ENCODE data around the gene ENPEP. TPM values are rescaled to one million over a fixed set of nuclear protein-coding genes. Genes with fewer than 3 reads are reported as not detected.
"Not testable (repeated sequence)": the region's sequence is repeated elsewhere in the genome, so short reads cannot be mapped to it uniquely, and the experiment has no call there.

The ENPEP gene
- total RNA-seq, 1 donor from 2014 or later, result 1.7 TPM

GRCh38 chr4:110467400-110467799, 8.6 kb upstream of the ENPEP start:
- intact Hi-C loops (cut with DNase I), result no loop called here
- Histone ChIP-seq H3K9me3 (no peaks in the 10 kb centered on the region), H3K27ac (no peak overlapping the region), H3K4me1 (no peaks in the 10 kb centered on the region), H3K27me3 (no peaks in the 10 kb centered on the region), H3K4me3 (no peak overlapping the region), H3K36me3 (no peaks in the 10 kb centered on the region)
- no peak for DNase-seq (ENCODE audit: low spot score in 2 of 2)
- TF ChIP-seq, protein P1, sequence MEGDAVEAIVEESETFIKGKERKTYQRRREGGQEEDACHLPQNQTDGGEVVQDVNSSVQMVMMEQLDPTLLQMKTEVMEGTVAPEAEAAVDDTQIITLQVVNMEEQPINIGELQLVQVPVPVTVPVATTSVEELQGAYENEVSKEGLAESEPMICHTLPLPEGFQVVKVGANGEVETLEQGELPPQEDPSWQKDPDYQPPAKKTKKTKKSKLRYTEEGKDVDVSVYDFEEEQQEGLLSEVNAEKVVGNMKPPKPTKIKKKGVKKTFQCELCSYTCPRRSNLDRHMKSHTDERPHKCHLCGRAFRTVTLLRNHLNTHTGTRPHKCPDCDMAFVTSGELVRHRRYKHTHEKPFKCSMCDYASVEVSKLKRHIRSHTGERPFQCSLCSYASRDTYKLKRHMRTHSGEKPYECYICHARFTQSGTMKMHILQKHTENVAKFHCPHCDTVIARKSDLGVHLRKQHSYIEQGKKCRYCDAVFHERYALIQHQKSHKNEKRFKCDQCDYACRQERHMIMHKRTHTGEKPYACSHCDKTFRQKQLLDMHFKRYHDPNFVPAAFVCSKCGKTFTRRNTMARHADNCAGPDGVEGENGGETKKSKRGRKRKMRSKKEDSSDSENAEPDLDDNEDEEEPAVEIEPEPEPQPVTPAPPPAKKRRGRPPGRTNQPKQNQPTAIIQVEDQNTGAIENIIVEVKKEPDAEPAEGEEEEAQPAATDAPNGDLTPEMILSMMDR (IDR thresholded peaks at IDR 0.05), result no peak

- TF ChIP-seq, protein P1 (IDR thresholded peaks at IDR 0.05), result no peak
- no peaks in the 10 kb centered on the region for H3K4me1 ChIP-seq
- intact Hi-C loops (cut with DNase I), result no loop called here
These were observed 3.2 kb upstream of the ENPEP start for GRCh38 chr4:110472583-110473329.

GRCh38 chr4:110474481-110474880, 1.5 kb upstream of the ENPEP start:
- TF ChIP-seq, protein P1 (IDR thresholded peaks at IDR 0.05), result no peak
- no peaks in the 10 kb centered on the region for H3K9me3 ChIP-seq
- no peak for DNase-seq (ENCODE audit: low spot score in 2 of 2)
- no peaks in the 10 kb centered on the region for H3K27me3 ChIP-seq
- no peaks in the 10 kb centered on the region for H3K4me1 ChIP-seq
- no peak overlapping the region for H3K4me3 ChIP-seq
- H3K36me3 ChIP-seq, result no peaks in the 10 kb centered on the region
- H3K27ac ChIP-seq, result no peak overlapping the region
- intact Hi-C loops (cut with DNase I), result no loop called here

More at GRCh38 chr4:110472583-110473329, 3.2 kb upstream of the ENPEP start:
- Histone ChIP-seq H3K36me3 (no peaks in the 10 kb centered on the region), H3K27me3 (no peaks in the 10 kb centered on the region), H3K9me3 (no peaks in the 10 kb centered on the region), H3K4me3 (no peak overlapping the region), H3K27ac (no peak overlapping the region)
- DNase-seq (ENCODE audit: low spot score in 2 of 2), result no peak

- intact Hi-C loops (cut with DNase I); H3K27me3 ChIP-seq; H3K4me3 ChIP-seq; H3K4me1 ChIP-seq; H3K36me3 ChIP-seq; H3K27ac ChIP-seq; DNase-seq (ENCODE audit: low spot score in 2 of 2); H3K9me3 ChIP-seq: not testable (repeated sequence)
These were observed 875 bp upstream of the ENPEP start for GRCh38 chr4:110475080-110475479.

DNA sequence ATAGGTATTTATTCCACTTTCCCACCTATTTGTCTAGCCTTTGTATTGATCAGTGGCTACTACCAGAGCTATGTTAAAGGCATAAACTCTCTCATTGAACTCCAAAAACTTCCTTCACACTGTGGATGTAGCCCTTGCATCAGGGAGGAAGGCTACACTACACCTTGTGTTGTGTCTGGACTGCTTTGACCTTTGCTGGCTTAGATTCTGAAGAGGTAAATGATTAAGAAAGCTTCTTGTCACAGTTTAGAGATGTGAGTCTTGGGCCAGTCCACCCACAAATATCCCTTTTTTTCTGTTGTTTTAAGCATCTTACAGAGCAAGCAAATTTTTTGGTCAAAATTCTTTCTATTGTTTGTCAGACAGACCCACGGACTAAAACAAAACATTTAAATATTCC, 1.9 kb downstream of the ENPEP start:
- DNase-seq (ENCODE audit: low spot score in 2 of 2), result no peak
- intact Hi-C loops (cut with DNase I), result no loop called here
- Histone ChIP-seq H3K27ac (no peak overlapping the region), H3K9me3 (no peaks in the 10 kb centered on the region), H3K4me3 (no peak overlapping the region), H3K27me3 (no peaks in the 10 kb centered on the region), H3K4me1 (no peaks in the 10 kb centered on the region), H3K36me3 (no peaks in the 10 kb centered on the region)
- TF ChIP-seq, protein P1 (IDR thresholded peaks at IDR 0.05), result no peak

GRCh38 chr4:110480031-110480549, 4.1 kb downstream of the ENPEP start:
- Histone ChIP-seq H3K27me3 (no peaks in the 10 kb centered on the region), H3K9me3 (no peaks in the 10 kb centered on the region), H3K36me3 (no peaks in the 10 kb centered on the region), H3K4me1 (no peaks in the 10 kb centered on the region), H3K4me3 (no peak overlapping the region), H3K27ac (no peak overlapping the region)
- intact Hi-C loops (cut with DNase I), result no loop called here
- TF ChIP-seq, protein P1 (IDR thresholded peaks at IDR 0.05), result no peak
- DNase-seq (ENCODE audit: low spot score in 2 of 2), result no peak

Data from ascending aorta (tissue), 2 donors.